ENCODE measurements around the gene PRDM16. TPM values are rescaled to one million over a fixed set of nuclear protein-coding genes. Genes with fewer than 3 reads are reported as not detected.

Gene PRDM16
- total RNA-seq, 1 experiment from 2014 or later, result 1.6 TPM

GRCh38 chr1:3295846-3296245 lies 226.8 kb downstream of the PRDM16 start:
- Mint-ChIP-seq H3K27me3 (ENCODE audit: low read depth) (no peaks in the 10 kb centered on the region), H3K4me3 (no peak overlapping the region), H3K36me3 (no peaks in the 10 kb centered on the region), H3K4me1 (no peaks in the 10 kb centered on the region), H3K27ac (no peak overlapping the region), H3K9me3 (no peaks in the 10 kb centered on the region)
- TF ChIP-seq STAT6 (CRISPR knock-in tag; conservative IDR thresholded peaks at IDR 0.05; ENCODE audit: low read depth) (no peak), TCF7 (CRISPR knock-in tag; IDR thresholded peaks at IDR 0.05; ENCODE audit: low read depth) (no peak), ZNF671 (CRISPR knock-in tag; IDR thresholded peaks at IDR 0.05) (no peak), TP53 (CRISPR knock-in tag; IDR thresholded peaks at IDR 0.05) (no peak)
- DNase-seq (ENCODE audit: low spot score), result no peak
- no peak for ATAC-seq
- ChIA-PET CTCF (no interaction called here), POLR2A (no interaction called here)

GRCh38 chr1:3296326-3296725 lies 227.3 kb downstream of the PRDM16 start:
- H3K27me3 Mint-ChIP-seq (ENCODE audit: low read depth), result no peaks in the 10 kb centered on the region
- no peak for TF ChIP-seq NR1H2 (CRISPR knock-in tag; IDR thresholded peaks at IDR 0.05)
- no peak for TF ChIP-seq GTF2I (CRISPR knock-in tag; conservative IDR thresholded peaks at IDR 0.05)
- TF ChIP-seq JUN (CRISPR knock-in tag; IDR thresholded peaks at IDR 0.05), result no peak
- no peak for TF ChIP-seq MYBL2 (CRISPR knock-in tag; IDR thresholded peaks at IDR 0.05)
- no peak for TF ChIP-seq FOXK1 (CRISPR knock-in tag; IDR thresholded peaks at IDR 0.05)
- no peak for TF ChIP-seq CREB1 (CRISPR knock-in tag; IDR thresholded peaks at IDR 0.05)
- TF ChIP-seq USF2 (CRISPR knock-in tag; IDR thresholded peaks at IDR 0.05), result no peak
- no peak for TF ChIP-seq SOX15 (CRISPR knock-in tag; IDR thresholded peaks at IDR 0.05)
- no peak for TF ChIP-seq ZNF396 (CRISPR knock-in tag; IDR thresholded peaks at IDR 0.05; ENCODE audit: borderline replicate concordance)
- TF ChIP-seq ZBTB43 (CRISPR knock-in tag; IDR thresholded peaks at IDR 0.05), result no peak
- no peak for TF ChIP-seq SMAD3 (CRISPR knock-in tag; IDR thresholded peaks at IDR 0.05; ENCODE audit: borderline replicate concordance)
- TF ChIP-seq ATF1 (CRISPR knock-in tag; IDR thresholded peaks at IDR 0.05), result no peak
- TF ChIP-seq ZNF219 (CRISPR knock-in tag; IDR thresholded peaks at IDR 0.05; ENCODE audit: borderline replicate concordance), result no peak
- TF ChIP-seq ZBTB21 (CRISPR knock-in tag; IDR thresholded peaks at IDR 0.05; ENCODE audit: borderline replicate concordance), result no peak
- TF ChIP-seq CBFB (CRISPR knock-in tag; IDR thresholded peaks at IDR 0.05; ENCODE audit: low read depth), result no peak
- no peak for TF ChIP-seq MXD4 (CRISPR knock-in tag; IDR thresholded peaks at IDR 0.05; ENCODE audit: borderline replicate concordance)
- no peak for TF ChIP-seq ZNF423 (CRISPR knock-in tag; IDR thresholded peaks at IDR 0.05)
- no peak for TF ChIP-seq USF1 (CRISPR knock-in tag; IDR thresholded peaks at IDR 0.05)
- no peak for TF ChIP-seq TEAD4 (CRISPR knock-in tag; IDR thresholded peaks at IDR 0.05)
- ATAC-seq, result no peak
- CTCF ChIA-PET, result no interaction called here
- H3K36me3 Mint-ChIP-seq, result no peaks in the 10 kb centered on the region
- H3K27ac Mint-ChIP-seq, result no peak overlapping the region
- H3K9me3 Mint-ChIP-seq, result no peaks in the 10 kb centered on the region
- POLR2A ChIA-PET, result no interaction called here
- no peaks in the 10 kb centered on the region for H3K4me1 Mint-ChIP-seq
- DNase-seq (ENCODE audit: low spot score), result no peak
- no peak overlapping the region for H3K4me3 Mint-ChIP-seq
